ENCODE results near the gene TTC38.
A peak's percentile ranks its signal among the peaks of the same experiment; 100 is the strongest.
"Not testable (repeated sequence)": the region's sequence is repeated elsewhere in the genome, so short reads cannot be mapped to it uniquely, and the experiment has no call there.

TTC38 gene

GRCh38 chr22:46262449-46263215 lies 5.2 kb upstream of the TTC38 start:
- TF ChIP-seq CTCF (conservative IDR thresholded peaks at IDR 0.05; ENCODE audit: control insufficient read depth, insufficient read depth, low read depth, low read length): no peak
- peak; percentile 65 for DNase-seq (ENCODE audit: low read depth)
- no peak overlapping the region for H3K4me3 ChIP-seq (ENCODE audit: control insufficient read depth, low read depth, low read length)

- no peak for TF ChIP-seq CTCF (conservative IDR thresholded peaks at IDR 0.05; ENCODE audit: control insufficient read depth, insufficient read depth, low read depth, low read length)
- no peak for DNase-seq (ENCODE audit: low read depth)
- no peak within 1 kb of the TSS for H3K4me3 ChIP-seq (ENCODE audit: control insufficient read depth, low read depth, low read length)
These were observed 4.6 kb upstream of the TTC38 start, which contains the start of gene PKDREJ for GRCh38 chr22:46263216-46263590. PKDREJ (minus strand) TSS chr22:46263343; CDS start chr22:46263322, 21 bp downstream.

- H3K4me3 ChIP-seq (ENCODE audit: control insufficient read depth, low read depth, low read length); DNase-seq (ENCODE audit: low read depth): not testable (repeated sequence)
These were observed 3.3 kb upstream of the TTC38 start for GRCh38 chr22:46264520-46264919.

GRCh38 chr22:46265627-46266026 lies 2.2 kb upstream of the TTC38 start:
- not testable (repeated sequence) for DNase-seq (ENCODE audit: low read depth); H3K4me3 ChIP-seq (ENCODE audit: control insufficient read depth, low read depth, low read length)

- H3K4me3 ChIP-seq (ENCODE audit: control insufficient read depth, low read depth, low read length): no peak overlapping the region
- no peak for DNase-seq (ENCODE audit: low read depth)
- TF ChIP-seq CTCF (conservative IDR thresholded peaks at IDR 0.05; ENCODE audit: control insufficient read depth, insufficient read depth, low read depth, low read length): no peak
These were observed 1.8 kb downstream of the TTC38 start for GRCh38 chr22:46269564-46269963.

GRCh38 chr22:46272196-46272595 lies 4.4 kb downstream of the TTC38 start:
- H3K4me3 ChIP-seq (ENCODE audit: control insufficient read depth, low read depth, low read length): no peak overlapping the region
- no peak for DNase-seq (ENCODE audit: low read depth)
- TF ChIP-seq CTCF (conservative IDR thresholded peaks at IDR 0.05; ENCODE audit: control insufficient read depth, insufficient read depth, low read depth, low read length): no peak

GRCh38 chr22:46272762-46273431 lies 5.1 kb downstream of the TTC38 start:
- no peak for DNase-seq (ENCODE audit: low read depth)
- no peak for TF ChIP-seq CTCF (conservative IDR thresholded peaks at IDR 0.05; ENCODE audit: control insufficient read depth, insufficient read depth, low read depth, low read length)

More at GRCh38 chr22:46272762-46273431, 5.1 kb downstream of the TTC38 start:
- H3K4me3 ChIP-seq (ENCODE audit: control insufficient read depth, low read depth, low read length): no peak overlapping the region
